ENCODE measurements around the gene SET. TPM values are rescaled to one million over a fixed set of nuclear protein-coding genes. Genes with fewer than 3 reads are reported as not detected.

SET gene
- total RNA-seq, 1 experiment from 2014 or later: 476 TPM

DNA sequence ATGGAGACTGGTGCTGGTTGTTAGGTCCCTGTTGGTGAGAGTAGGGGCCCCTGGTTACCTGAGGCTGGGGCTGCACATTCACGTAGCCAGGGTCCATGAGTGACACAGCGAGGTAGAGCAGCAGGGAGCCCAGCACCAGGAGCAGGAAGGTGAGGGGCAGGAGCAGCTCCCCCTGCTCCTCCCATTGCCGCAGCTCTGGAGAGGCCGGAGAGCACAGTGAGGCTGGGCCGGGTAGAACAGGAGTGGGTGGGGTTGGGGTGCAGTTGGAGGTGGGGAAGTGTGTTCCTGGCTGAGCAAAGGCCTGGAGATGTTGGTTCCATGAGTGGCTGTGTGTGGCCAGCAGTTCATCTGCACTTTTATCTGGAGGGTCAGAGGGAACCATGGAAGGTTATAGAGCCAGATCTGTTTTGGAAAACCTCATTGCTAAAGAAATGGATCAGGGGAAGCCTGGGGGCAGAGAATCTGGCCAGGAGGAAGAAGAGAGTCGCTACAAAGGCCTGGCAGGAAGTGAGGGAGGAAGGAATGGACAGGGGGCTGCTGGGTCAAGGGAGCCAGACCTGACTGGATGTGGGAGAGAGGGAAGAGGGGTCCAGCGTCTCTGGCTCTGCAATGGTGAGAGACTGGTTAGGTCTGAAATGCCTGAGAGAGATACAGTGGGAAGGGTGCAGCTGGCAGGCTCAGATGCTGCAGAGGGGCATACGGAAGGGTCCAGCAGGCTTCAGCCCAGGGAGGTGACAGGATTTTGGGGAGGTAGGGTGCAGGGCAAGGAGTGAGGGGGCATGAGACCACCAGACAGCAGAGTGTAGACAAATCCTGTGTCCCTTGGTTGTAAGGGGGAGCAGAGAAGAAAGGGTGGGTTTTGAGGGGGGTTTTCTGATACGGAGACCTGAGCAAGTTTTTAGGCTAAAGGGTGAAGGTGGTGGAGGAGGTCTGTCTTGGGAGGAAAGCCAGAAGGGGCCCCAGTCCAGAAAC is 33.6 kb downstream of the SET start:
- in situ Hi-C loops (cut with HindIII; ENCODE audit: low pct_unique_long_range_greater_than_20kb, low sequenced_read_pairs): no loop called here
- DNase-seq (ENCODE audit: low read depth): no peak

DNA sequence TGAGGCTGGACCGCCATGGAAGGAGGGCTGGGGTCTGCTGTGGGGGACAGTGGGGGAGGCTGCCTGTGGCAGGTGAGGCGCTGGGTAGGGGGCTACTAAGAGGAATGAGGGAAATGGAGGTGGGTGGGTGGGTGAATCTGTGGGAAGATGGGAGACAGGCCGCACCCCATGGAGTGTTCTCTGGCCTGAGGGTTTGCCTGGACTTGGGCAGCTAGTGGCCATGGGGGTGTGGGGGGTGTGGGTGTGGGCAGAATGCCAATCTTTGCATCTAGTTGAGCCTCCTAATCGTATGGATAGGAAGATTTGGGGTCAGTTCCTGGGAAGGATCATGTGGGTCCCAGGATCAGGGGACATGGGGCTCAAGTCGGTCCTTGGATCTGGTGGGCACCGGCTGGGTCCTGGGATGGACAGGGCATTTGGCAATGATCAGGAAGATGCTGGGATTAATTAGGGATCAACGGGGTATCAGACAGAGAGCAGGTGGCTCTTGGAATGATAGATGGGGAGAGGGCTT is 34.4 kb downstream of the SET start:
- DNase-seq (ENCODE audit: low read depth): no peak
- in situ Hi-C loops (cut with HindIII; ENCODE audit: low pct_unique_long_range_greater_than_20kb, low sequenced_read_pairs): no loop called here

DNA sequence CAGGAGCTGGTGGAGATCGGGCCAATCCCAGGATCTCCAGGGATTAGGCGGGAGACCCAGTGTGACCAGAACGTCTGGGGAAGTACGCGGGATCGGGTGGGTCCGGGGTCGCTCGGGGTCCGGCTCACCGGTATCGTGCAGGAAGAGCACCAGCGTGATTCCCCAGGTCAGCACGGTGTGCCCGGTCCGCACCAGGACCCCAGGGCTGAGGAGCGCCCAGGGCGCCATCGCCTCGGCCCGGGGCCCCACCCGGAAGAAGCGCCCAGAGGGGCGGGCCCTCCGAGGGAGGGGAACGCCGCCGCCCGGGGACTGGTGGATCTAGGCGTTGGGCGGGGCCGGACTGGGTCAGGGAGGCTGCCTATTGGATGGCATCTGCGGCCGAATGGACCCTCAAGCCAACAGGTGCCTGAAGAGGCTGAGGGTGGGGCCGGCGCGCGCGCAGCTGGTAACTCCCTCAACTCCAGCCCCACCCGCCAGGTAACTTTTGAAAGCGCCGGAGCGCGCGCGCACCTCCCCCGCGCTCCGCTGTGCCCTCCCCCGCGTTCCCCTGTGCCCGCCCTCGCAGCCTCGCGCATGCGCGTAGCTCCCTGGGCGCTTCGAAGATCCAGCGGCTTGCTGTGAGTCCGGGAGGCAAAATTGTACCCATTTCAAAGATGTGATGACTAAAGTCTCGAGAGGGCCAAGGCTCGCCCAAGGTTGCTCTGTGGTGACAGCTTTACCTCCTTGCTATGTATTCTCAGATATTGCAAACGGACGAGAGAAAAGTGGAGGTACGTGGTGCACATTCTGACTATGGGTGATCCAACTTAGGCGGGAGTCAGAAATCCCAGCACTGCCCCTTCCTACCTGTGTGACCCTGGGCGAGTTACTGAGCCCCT is 35.1 kb downstream of the SET start, which contains the start of gene ZDHHC12:
TSS of gene ZDHHC12 (minus strand) at position 262 of the 878 bp plus-strand sequence. CDS start at position 228, 34 bp downstream.
- in situ Hi-C loops (cut with HindIII; ENCODE audit: low pct_unique_long_range_greater_than_20kb, low sequenced_read_pairs): no loop called here
- peak; percentile 97 for DNase-seq (ENCODE audit: low read depth)

DNA sequence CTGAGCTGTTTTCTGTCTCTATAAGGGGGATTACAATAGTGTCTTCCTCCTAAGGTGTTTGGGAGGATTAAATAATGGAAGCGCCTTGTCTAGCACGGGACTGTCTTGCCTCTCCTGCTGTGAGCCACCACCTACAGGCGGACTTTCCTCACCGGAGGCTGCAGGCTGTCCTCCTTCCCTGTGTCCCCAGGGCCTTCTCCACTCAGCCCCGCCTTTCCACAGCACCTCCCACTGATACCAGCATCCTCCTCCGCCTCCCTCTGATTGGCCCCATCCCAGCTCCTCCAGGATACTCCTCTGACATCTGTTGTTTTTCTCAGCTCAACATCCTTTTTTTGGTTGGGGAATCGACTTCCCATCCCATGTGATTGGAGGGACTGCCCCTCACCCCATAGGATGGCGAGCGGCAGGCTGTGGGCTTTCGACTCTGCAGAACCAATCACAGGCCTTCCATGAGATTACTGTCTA is 35.8 kb downstream of the SET start:
- in situ Hi-C loops (cut with HindIII; ENCODE audit: low pct_unique_long_range_greater_than_20kb, low sequenced_read_pairs): no loop called here
- DNase-seq (ENCODE audit: low read depth): peak; percentile 92

DNA sequence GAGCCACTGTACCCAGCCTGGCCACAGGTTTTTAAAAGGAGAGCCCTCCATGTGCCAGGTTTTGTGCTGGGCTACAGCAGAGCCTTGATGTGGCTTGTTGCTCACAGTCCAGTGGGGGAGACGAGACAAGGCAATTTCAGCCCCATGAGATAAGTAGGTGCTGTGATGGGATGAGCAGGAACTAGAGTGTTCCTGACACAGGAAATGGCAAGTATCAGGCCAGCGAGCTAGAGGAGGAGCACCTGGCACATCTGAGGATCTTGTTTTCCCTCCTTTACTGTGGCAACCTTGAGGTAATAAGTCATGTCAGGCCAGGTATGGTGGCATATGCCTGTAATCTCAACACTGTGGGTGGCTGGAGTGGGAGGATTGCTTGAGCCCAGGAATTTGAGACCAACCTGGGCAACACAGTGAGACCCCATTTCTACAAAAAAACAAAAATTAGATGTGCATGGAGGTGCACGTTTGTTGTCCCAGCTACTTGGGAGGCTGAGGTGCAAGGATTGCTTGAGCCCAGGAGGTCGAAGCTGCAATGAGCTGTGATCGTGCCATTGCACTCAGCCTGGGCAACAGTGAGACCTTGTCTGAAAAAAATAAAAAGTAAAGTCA is 38.7 kb downstream of the SET start:
- in situ Hi-C loops (cut with HindIII; ENCODE audit: low pct_unique_long_range_greater_than_20kb, low sequenced_read_pairs): no loop called here

DNA sequence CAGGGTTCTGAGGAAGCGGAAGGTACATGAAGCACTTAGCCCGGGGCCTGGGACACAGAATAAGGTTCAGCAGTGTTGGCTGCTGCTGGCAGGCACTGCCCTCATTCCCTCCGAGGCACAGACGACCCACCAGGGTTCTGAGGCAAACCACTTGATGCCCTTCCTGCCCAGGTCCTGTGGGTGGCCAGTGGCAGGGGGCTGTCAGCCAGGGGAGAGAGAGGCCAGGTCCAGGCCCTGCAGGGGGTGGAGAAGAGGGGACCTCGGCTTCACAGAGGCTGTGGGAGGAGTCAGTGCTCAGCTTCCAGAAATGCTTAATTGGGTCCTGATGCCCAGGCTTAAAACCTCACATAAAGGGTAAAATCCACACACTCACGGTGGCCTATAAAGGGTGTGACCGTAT is 39.3 kb downstream of the SET start:
- DNase-seq (ENCODE audit: low read depth): no peak
- in situ Hi-C loops (cut with HindIII; ENCODE audit: low pct_unique_long_range_greater_than_20kb, low sequenced_read_pairs): no loop called here

More for the DNA sequence above, 38.7 kb downstream of the SET start:
- no peak for DNase-seq (ENCODE audit: low read depth)

DNA sequence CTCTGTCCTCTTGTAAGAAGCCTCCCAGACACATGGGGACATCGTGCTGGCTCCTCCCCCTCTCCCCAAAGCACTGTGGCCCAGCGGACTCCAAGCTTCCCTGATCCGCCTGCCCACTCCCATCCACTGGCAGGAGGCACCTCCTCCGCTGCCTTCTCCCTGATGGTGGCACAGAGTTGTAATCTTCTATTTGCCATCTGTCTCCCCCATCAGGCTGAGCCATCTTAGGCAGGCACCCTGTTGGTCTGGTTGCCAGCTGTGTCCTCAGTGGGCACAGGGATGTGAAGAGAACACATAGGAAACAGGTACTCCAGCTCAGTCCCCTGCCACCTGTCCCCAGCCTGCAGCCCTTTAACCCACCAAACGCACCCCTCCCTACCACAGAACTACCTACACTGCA is 40.3 kb downstream of the SET start:
- in situ Hi-C loops (cut with HindIII; ENCODE audit: low pct_unique_long_range_greater_than_20kb, low sequenced_read_pairs): no loop called here
- no peak for DNase-seq (ENCODE audit: low read depth)

DNA sequence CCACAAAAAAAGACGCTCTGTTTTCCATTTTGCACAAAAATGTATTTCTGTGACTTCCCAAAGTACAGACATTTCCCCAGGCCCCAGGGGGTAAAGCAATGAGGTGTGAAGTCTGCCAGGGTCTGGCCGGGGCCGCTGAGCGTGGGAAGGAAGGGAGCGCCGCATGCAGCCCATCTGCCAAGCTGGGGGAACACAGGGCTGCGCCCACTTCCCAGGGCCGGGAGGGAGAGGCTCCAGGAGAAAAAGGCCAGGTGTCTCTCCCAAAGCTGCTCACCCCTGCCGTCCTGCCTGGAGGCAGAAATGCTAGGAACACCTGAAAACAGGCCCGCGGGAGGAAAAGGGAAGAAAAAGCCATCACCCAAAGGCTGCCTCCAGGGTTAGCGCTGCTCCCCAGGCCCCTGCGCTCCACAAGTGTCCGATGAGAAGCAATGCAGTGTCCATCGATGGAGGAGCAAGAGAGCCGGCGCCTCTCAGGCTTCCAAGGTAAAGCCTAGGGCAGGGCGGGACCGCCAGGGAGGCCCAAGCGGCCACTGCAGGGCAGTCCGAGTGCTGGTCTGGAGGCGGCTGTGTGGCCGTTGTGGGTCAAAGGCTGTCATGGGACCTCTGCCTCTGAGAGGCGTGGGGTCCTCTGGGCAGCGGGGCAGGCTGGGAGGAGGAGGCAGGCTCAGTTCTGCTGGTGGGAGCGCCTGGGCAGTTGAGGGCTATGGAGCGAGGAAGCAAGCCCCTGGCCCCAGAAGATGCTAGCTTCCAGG is 40.9 kb downstream of the SET start:
- in situ Hi-C loops (cut with HindIII; ENCODE audit: low pct_unique_long_range_greater_than_20kb, low sequenced_read_pairs): no loop called here
- no peak for DNase-seq (ENCODE audit: low read depth)

DNA sequence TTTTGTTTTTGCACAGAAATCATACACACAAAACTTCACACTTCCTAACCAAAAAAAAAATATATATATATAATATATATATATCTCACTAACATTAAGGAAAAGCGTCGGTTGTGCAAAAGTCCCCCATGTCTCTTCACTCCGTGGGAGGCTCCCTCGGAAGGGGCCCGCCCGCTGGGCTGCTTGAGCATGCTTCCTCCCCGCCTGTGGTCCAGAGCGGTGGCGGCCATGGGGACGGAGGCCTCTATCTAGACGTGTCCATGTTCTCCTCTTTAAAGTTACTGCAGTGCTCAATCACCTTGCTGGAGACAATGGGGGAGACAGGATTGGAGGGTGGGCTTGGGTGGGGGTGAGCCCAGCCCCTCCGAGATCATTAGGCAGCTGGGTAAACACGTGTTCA is 42.1 kb downstream of the SET start:
- in situ Hi-C loops (cut with HindIII; ENCODE audit: low pct_unique_long_range_greater_than_20kb, low sequenced_read_pairs): no loop called here
- DNase-seq (ENCODE audit: low read depth): no peak

DNA sequence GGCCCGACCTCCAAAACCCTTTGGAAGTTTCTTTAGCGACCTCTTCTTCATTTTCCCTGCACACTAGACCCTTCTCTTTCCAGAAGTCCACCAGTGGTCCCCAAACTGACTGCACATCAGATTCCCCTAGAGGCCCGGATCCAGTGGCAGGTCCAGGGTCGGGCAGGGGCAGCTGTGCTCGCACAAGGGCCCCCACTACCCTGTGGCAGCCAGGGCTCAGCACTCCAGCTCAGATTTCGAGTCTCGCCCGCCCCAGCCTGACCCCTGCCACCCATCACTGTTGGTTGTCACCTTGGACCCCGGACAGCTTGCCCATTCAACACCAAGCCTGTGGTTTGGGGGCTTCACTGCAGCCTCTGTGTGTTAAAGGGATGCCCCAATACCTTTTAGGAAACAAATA is 42.7 kb downstream of the SET start:
- in situ Hi-C loops (cut with HindIII; ENCODE audit: low pct_unique_long_range_greater_than_20kb, low sequenced_read_pairs): no loop called here
- no peak for DNase-seq (ENCODE audit: low read depth)

DNA sequence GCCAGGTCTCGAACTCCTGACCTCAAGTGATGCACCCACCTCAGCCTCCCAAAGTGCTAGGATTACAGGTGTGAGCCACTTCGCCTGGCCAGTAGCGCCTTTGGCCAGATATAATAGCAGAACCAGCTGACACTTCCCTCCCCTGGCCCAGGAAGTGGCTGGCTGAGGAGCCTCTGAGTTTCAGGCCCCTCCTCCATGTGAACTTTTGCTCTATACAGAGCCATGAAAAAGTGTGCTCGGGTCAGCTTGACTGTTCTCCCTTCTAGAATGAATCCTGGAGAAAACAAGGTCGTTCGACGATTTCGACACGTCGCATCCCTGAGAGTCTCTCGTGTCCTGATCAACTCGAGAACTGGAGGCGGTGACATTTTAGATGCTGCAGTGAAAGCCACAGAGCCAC is 43.6 kb downstream of the SET start:
- no peak for DNase-seq (ENCODE audit: low read depth)
- in situ Hi-C loops (cut with HindIII; ENCODE audit: low pct_unique_long_range_greater_than_20kb, low sequenced_read_pairs): no loop called here

DNA sequence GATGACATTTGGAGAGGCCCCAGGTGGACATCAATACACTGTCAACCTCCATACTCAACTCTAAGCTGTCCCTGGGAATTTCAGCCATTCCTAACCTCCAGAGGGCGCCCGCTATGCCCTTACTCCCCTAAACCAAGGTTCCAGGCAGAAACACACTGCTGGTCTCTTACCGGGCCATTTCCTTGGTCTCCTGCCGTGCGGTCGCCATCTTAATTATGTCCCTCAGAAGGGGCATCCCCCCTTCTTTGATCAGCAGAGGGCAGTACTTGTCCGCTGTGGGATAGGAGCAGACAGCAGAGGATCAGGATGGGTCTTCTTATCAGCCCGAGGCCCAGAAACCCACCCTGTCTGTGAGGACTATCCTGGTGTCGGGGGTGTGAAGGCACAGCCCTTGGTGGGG is 44.2 kb downstream of the SET start:
- in situ Hi-C loops (cut with HindIII; ENCODE audit: low pct_unique_long_range_greater_than_20kb, low sequenced_read_pairs): no loop called here
- DNase-seq (ENCODE audit: low read depth): peak; percentile 70

DNA sequence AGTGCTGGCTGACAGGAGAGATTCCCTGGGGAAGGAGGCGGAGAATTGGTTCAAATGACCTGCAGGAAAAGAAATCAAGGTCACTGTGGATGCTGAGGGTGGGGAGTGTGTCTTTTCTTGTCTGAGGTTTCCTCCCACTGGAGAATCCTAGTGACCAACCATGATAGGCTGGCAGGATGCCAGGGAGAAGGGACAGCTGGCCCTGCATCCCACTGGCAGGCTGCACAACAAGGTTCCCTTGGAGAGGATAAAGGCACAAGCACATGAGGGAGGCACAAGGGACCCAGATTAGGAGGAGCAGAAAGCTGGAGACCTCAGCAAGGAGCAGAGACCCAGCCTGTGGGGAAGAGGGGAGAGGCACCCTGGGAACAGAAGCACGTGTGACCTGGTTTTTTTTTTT is 46.4 kb downstream of the SET start:
- in situ Hi-C loops (cut with HindIII; ENCODE audit: low pct_unique_long_range_greater_than_20kb, low sequenced_read_pairs): no loop called here
- DNase-seq (ENCODE audit: low read depth): no peak

DNA sequence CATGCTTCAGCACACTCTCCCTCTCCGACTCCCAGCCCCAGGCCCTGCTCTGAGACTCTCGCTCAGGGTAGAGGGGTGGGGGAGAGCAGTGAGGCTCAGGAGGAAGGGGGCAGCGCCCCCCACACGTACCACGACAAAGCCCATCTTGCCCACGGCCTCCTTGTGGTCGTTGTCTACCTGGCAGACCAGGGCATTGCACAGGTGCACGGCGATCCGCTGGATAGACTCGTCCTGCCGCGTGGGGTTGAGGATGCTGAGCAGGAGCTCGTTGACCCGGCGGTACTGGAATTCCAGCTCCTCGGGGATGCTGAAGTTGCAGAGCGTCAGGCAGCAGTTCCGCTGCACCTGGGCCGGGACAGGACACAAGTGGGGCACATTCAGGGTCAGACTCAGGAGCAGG is 53.4 kb downstream of the SET start:
- in situ Hi-C loops (cut with HindIII; ENCODE audit: low pct_unique_long_range_greater_than_20kb, low sequenced_read_pairs): no loop called here
- DNase-seq (ENCODE audit: low read depth): no peak

DNA sequence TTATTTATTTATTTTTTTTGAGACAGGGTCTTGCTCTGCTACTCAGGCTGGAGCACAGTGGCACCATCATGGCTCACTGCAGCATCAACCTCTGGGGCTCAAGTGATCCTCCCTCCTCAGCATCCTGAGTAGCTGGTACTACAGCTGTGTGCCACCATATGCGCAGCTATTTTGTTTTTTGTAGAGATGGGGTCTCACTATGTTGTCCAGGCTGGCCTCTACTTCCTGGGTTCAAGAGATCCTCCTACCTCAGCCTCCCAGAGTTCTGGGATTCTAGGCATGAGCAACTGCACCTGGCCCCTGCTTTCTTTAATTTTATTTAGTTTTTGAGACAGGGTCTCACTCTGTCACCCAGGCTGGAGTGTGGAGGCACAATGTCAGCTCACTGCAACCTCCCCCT is 54.4 kb downstream of the SET start:
- in situ Hi-C loops (cut with HindIII; ENCODE audit: low pct_unique_long_range_greater_than_20kb, low sequenced_read_pairs): no loop called here
- DNase-seq (ENCODE audit: low read depth): no peak
